ENCODE results near the gene OOSP3.

Gene OOSP3

DNA sequence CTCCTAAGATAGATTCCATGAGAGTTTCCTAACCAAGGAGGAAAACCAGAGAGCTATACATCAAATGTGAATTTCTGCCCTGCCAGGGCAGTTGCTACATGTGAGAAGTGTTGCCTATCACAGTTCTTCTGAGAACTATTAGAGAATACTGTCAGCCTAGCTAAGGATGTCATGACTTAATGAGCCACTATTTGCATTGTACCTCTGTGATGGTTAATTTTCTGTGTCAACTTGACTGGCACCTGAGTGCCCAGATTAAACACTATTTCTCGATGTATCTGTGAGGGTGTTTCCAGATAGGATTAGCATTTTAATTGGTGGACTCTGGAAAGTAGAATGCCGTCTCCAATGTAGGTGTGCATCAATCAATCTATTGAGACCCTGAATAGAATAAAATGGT lies 10.6 kb upstream of the OOSP3 start:
- no peak overlapping the region for H3K4me3 ChIP-seq (ENCODE audit: low read depth, low read length)
- TF ChIP-seq, protein P1, sequence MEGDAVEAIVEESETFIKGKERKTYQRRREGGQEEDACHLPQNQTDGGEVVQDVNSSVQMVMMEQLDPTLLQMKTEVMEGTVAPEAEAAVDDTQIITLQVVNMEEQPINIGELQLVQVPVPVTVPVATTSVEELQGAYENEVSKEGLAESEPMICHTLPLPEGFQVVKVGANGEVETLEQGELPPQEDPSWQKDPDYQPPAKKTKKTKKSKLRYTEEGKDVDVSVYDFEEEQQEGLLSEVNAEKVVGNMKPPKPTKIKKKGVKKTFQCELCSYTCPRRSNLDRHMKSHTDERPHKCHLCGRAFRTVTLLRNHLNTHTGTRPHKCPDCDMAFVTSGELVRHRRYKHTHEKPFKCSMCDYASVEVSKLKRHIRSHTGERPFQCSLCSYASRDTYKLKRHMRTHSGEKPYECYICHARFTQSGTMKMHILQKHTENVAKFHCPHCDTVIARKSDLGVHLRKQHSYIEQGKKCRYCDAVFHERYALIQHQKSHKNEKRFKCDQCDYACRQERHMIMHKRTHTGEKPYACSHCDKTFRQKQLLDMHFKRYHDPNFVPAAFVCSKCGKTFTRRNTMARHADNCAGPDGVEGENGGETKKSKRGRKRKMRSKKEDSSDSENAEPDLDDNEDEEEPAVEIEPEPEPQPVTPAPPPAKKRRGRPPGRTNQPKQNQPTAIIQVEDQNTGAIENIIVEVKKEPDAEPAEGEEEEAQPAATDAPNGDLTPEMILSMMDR (IDR thresholded peaks at IDR 0.05; ENCODE audit: low read depth, low read length) = no peak
- TF ChIP-seq MYC (IDR thresholded peaks at IDR 0.05; ENCODE audit: low read depth, low read length) = no peak
- TF ChIP-seq, protein P2, sequence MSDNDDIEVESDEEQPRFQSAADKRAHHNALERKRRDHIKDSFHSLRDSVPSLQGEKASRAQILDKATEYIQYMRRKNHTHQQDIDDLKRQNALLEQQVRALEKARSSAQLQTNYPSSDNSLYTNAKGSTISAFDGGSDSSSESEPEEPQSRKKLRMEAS (IDR thresholded peaks at IDR 0.05; ENCODE audit: low read depth, low read length) = no peak
- no peak for DNase-seq (ENCODE audit: low read depth)

DNA sequence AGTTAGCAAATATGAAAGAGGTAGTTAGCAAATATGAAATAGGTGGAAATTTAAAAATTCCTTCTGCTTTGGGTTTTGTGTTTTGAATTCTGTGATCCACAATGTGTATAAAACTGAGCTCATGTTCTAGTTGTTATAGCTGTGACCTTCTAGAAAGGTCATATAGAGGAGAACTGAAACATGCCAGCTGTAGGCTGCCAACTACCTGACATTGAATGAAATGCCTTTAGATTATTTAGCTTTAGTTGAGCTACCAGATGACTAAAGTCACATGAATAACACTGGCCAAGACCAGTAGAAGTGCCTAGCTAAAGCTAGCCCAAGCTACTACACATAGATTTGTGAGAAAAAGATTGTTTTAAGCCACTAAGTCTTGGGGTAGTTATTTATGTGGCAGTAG lies 6.5 kb upstream of the OOSP3 start:
- H3K4me3 ChIP-seq (ENCODE audit: low read depth, low read length) = no peak overlapping the region
- TF ChIP-seq MYC (IDR thresholded peaks at IDR 0.05; ENCODE audit: low read depth, low read length) (no peak), POLR2A (IDR thresholded peaks at IDR 0.05; ENCODE audit: extremely low read depth, insufficient read length) (no peak)
- TF ChIP-seq, protein P2 (IDR thresholded peaks at IDR 0.05; ENCODE audit: low read depth, low read length) = no peak
- TF ChIP-seq, protein P1 (IDR thresholded peaks at IDR 0.05; ENCODE audit: low read depth, low read length) = no peak
- DNase-seq (ENCODE audit: low read depth) = no peak

DNA sequence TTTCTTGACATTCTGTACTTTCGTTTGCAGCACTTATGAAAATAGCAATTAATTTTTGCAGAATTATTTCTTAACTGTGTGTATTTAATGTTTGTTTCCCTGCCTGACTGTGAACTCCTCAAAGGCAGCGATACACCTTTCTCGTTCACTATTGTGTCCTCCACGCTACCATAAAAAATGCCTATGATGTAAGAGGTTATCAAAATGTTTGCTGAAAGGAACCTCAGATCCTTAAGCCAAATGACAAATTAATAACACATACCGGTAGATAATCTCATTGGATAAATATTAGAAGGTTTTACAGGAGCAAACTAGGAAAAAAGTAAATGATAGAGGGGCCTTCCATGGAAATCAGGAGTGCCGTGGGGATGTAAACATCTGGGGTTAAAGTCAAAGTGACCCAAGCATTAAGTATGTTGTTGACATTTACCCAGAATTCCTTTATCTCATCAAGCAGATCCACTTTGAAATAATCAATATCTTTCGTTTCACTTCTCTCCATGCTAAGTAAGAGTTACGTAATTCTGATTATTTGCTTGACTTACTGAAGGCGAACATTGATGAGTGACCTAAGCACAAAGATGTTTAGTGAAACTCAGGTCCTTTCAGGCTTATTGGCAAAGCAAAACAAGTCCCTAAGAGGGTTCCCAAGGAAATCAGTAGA lies 2.6 kb upstream of the OOSP3 start:
- H3K4me3 ChIP-seq (ENCODE audit: low read depth, low read length) = no peak overlapping the region
- no peak for DNase-seq (ENCODE audit: low read depth)
- TF ChIP-seq POLR2A (IDR thresholded peaks at IDR 0.05; ENCODE audit: extremely low read depth, insufficient read length) = no peak
- TF ChIP-seq, protein P1 (IDR thresholded peaks at IDR 0.05; ENCODE audit: low read depth, low read length) = no peak
- TF ChIP-seq, protein P2 (IDR thresholded peaks at IDR 0.05; ENCODE audit: low read depth, low read length) = no peak
- TF ChIP-seq MYC (IDR thresholded peaks at IDR 0.05; ENCODE audit: low read depth, low read length) = no peak

DNA sequence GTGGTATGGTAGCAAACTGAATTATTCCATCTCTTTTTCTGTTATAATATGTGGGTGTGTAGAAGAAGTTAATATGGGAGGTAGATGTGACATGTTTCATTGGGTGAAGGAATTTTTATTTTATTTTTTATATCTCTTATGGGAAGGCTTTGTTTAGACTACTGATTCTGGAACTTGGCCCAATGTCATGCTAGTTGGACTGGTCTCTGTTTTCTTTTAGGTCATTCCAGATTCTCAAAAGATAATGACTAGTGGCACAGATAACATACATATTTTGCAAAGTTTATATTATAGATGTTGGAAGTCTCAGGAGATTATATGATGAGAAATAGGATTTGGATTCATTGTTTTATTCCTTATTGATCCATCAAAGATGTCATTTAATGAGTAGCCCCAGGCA lies 1.3 kb upstream of the OOSP3 start:
- no peak for DNase-seq (ENCODE audit: low read depth)
- TF ChIP-seq, protein P2 (IDR thresholded peaks at IDR 0.05; ENCODE audit: low read depth, low read length) = no peak
- TF ChIP-seq POLR2A (IDR thresholded peaks at IDR 0.05; ENCODE audit: extremely low read depth, insufficient read length) (no peak), MYC (IDR thresholded peaks at IDR 0.05; ENCODE audit: low read depth, low read length) (no peak)
- TF ChIP-seq, protein P1 (IDR thresholded peaks at IDR 0.05; ENCODE audit: low read depth, low read length) = no peak

DNA sequence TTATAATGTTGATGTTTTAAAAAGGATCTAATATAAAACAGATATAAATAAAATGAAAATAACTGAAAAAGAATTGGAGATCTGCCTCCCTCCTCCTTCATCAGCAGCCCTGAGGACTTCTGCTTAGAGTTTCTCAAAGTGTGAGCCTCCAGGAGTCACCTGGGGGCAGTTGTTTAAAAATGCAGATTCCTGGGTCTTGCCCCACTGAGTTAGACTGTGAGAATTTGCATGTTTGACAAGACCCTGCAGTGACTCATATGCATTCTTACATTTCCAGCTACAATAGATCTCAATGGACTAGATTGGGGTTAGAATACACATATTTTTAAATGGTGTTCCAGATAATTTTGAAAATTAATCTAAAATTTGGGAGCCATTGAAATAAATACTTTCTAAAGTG lies 798 bp upstream of the OOSP3 start:
- no peak for DNase-seq (ENCODE audit: low read depth)
- TF ChIP-seq POLR2A (IDR thresholded peaks at IDR 0.05; ENCODE audit: extremely low read depth, insufficient read length) (no peak), MYC (IDR thresholded peaks at IDR 0.05; ENCODE audit: low read depth, low read length) (no peak)
- TF ChIP-seq, protein P1 (IDR thresholded peaks at IDR 0.05; ENCODE audit: low read depth, low read length) = no peak
- TF ChIP-seq, protein P2 (IDR thresholded peaks at IDR 0.05; ENCODE audit: low read depth, low read length) = no peak
- H3K4me3 ChIP-seq (ENCODE audit: low read depth, low read length) = no peak overlapping the region

More for the DNA sequence above, 1.3 kb upstream of the OOSP3 start:
- no peak overlapping the region for H3K4me3 ChIP-seq (ENCODE audit: low read depth, low read length)

All from NB4 (cell line).